WERI-Rb-1 (cell line): ENCODE measurements around the gene SPECC1L.

Source experiments
- DNase-seq: peaks from one replicate; pipeline ENCODE4 v3.0.0-alpha.2; 2020
- H3K27ac ChIP-seq: fragments of 250-450 bp; sonication (Bioruptor Pico); 2 replicates; pipeline ENCODE4 v1.5.1; 2020; ENCODE audit warnings: mild to moderate bottlenecking, moderate library complexity
- H3K27me3 ChIP-seq: fragments of 250-450 bp; sonication (Bioruptor Pico); 2 replicates; pipeline ENCODE4 v1.5.1; 2021; ENCODE audit warnings: mild to moderate bottlenecking, low read depth, moderate library complexity; ENCODE audit not compliant: insufficient read depth, severe bottlenecking
- H3K36me3 ChIP-seq: fragments of 250-450 bp; sonication (Bioruptor Pico); 2 replicates; pipeline ENCODE4 v1.5.1; 2020; ENCODE audit warnings: mild to moderate bottlenecking, moderate library complexity
- H3K4me3 ChIP-seq: 2 replicates; pipeline ENCODE4 v1.5.1; 2011; ENCODE audit warnings: low read depth, mild to moderate bottlenecking, control low read depth, low read length
- H3K9me3 ChIP-seq: fragments of 250-450 bp; sonication (Bioruptor Pico); 2 replicates; pipeline ENCODE4 v1.5.1; 2021; ENCODE audit warnings: mild to moderate bottlenecking, moderate library complexity; ENCODE audit not compliant: severe bottlenecking
- TF ChIP-seq, protein P1 (sequence below): IDR thresholded peaks from 2 replicates; pipeline ENCODE4 v1.5.1; 2011; ENCODE audit warnings: low read depth, mild to moderate bottlenecking, control low read depth, inconsistent platforms, low read length

The SPECC1L gene

GRCh38 chr22:24231706-24232105 is 38.9 kb upstream of the SPECC1L start:
- Histone ChIP-seq H3K36me3 (no peaks in the 10 kb centered on the region), H3K27ac (no peak overlapping the region), H3K27me3 (no peaks in the 10 kb centered on the region), H3K4me3 (no peak overlapping the region), H3K9me3 (peaks cover 6% of the 10 kb centered on the region)
- no peak for DNase-seq
- TF ChIP-seq, protein P1, sequence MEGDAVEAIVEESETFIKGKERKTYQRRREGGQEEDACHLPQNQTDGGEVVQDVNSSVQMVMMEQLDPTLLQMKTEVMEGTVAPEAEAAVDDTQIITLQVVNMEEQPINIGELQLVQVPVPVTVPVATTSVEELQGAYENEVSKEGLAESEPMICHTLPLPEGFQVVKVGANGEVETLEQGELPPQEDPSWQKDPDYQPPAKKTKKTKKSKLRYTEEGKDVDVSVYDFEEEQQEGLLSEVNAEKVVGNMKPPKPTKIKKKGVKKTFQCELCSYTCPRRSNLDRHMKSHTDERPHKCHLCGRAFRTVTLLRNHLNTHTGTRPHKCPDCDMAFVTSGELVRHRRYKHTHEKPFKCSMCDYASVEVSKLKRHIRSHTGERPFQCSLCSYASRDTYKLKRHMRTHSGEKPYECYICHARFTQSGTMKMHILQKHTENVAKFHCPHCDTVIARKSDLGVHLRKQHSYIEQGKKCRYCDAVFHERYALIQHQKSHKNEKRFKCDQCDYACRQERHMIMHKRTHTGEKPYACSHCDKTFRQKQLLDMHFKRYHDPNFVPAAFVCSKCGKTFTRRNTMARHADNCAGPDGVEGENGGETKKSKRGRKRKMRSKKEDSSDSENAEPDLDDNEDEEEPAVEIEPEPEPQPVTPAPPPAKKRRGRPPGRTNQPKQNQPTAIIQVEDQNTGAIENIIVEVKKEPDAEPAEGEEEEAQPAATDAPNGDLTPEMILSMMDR: no peak

DNA sequence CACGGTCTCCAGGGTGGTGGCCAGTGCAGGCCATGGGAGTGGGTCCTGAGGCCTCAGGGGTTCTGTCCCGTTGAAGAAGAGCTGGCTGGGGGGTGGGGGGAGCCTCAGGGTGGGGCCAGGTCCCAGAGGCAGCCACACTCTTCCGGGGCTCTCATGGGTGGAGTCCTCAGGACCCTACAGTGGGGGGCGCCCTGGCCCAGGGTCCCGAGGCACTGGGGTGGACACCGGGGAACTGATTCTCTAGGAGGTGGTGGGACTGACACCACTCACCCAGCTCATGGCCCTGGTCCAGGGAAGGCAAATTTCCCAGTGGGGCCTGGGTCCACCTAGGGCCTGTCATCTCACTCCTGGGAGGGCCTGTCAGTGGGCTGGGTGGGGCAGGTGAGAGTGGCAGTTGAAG is 38.5 kb upstream of the SPECC1L start:
- no peak for DNase-seq
- H3K27ac ChIP-seq: no peak overlapping the region
- TF ChIP-seq, protein P1: no peak
- H3K9me3 ChIP-seq: peaks cover 6% of the 10 kb centered on the region
- no peaks in the 10 kb centered on the region for H3K36me3 ChIP-seq
- H3K27me3 ChIP-seq: no peaks in the 10 kb centered on the region
- H3K4me3 ChIP-seq: no peak overlapping the region

DNA sequence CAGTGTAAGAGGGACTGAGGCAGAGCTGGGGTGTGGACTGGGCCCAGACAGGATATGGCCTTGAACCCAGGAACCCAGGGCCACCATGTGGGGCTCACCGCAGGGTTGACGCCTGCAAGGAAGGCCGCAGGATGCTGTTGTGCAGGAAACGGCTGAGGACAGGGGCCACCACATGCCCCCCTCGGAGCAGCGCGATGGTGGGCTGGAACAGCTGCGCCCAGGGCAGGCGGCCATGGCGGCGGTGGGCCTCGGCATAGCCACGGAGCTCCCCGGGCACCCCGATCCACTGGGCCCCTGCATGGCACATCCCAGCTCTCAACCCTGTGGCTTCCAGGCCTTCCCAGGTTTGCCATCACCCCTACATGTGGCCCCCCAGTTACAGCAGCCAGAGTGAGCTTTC is 37.9 kb upstream of the SPECC1L start:
- DNase-seq: no peak
- Histone ChIP-seq H3K27me3 (no peaks in the 10 kb centered on the region), H3K9me3 (no peaks in the 10 kb centered on the region), H3K27ac (no peak overlapping the region), H3K36me3 (no peaks in the 10 kb centered on the region), H3K4me3 (no peak overlapping the region)
- TF ChIP-seq, protein P1: no peak

GRCh38 chr22:24233235-24233634 is 37.4 kb upstream of the SPECC1L start:
- no peaks in the 10 kb centered on the region for H3K9me3 ChIP-seq
- TF ChIP-seq, protein P1: no peak
- H3K36me3 ChIP-seq: no peaks in the 10 kb centered on the region
- no peak for DNase-seq
- H3K27me3 ChIP-seq: no peaks in the 10 kb centered on the region
- no peak overlapping the region for H3K27ac ChIP-seq
- no peak overlapping the region for H3K4me3 ChIP-seq

GRCh38 chr22:24233816-24234215 is 36.8 kb upstream of the SPECC1L start:
- no peak overlapping the region for H3K27ac ChIP-seq

DNA sequence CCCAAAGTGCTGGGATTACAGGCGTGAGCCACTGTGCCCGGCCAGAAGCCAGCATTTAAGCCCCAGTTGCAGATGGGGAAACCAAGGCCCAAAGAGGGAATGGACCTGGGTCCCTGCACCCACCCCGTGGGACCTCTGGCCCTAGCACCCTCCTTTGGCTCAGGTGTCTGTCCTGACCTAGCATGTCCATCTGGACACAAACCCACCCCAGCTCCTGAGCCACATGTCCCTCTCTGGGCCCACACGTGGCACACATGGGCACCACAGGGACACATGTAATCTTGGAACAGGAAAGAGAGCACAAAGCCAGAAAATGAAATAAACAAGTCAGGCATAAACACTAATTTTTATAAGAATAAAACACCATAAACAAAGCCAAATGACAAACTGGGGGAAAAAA is 35.3 kb upstream of the SPECC1L start:
- TF ChIP-seq, protein P1: no peak
- Histone ChIP-seq H3K27ac (no peak overlapping the region), H3K4me3 (no peak overlapping the region), H3K36me3 (no peaks in the 10 kb centered on the region), H3K27me3 (no peaks in the 10 kb centered on the region), H3K9me3 (no peaks in the 10 kb centered on the region)
- DNase-seq: no peak

More at GRCh38 chr22:24233816-24234215, 36.8 kb upstream of the SPECC1L start:
- no peaks in the 10 kb centered on the region for H3K9me3 ChIP-seq
- no peaks in the 10 kb centered on the region for H3K36me3 ChIP-seq
- H3K4me3 ChIP-seq: no peak overlapping the region
- no peaks in the 10 kb centered on the region for H3K27me3 ChIP-seq
- DNase-seq: no peak
- TF ChIP-seq, protein P1: no peak
